ENCODE data around the gene TEP1. TPM values are rescaled to one million over a fixed set of nuclear protein-coding genes. Genes with fewer than 3 reads are reported as not detected.
A peak's percentile ranks its signal among the peaks of the same experiment; 100 is the strongest.
"Not testable (repeated sequence)": the region's sequence is repeated elsewhere in the genome, so short reads cannot be mapped to it uniquely, and the experiment has no call there.

Gene TEP1
- polyA plus RNA-seq, 3 donors = 2.3 to 78.9 (median 7.1) TPM

- no peaks in the 10 kb centered on the region for H3K27me3 ChIP-seq (ENCODE audit: control insufficient read depth in 2 of 2, insufficient read depth in 2 of 2, low read length in 2 of 2)
- peaks cover 52 to 58% of the 10 kb centered on the region in 2 donors for H3K4me1 ChIP-seq (ENCODE audit: control insufficient read depth in 1 of 2, insufficient read depth in 2 of 2, low read length in 2 of 2)
- peak within 1 kb of the TSS; percentile 80 for H3K4me2 ChIP-seq (replicated peaks; ENCODE audit: extremely low read depth, low read length, poor library complexity, severe bottlenecking)
- Mint-ChIP-seq H3K4me1 (peaks cover 5% of the 10 kb centered on the region), H3K36me3 (peaks cover 43 to 55% of the 10 kb centered on the region in 2 donors), H3K27ac (peak within 1 kb of the TSS in 1 of 7 donors; percentile 11), H3K27me3 (ENCODE audit: low read depth in 3 of 3) (peaks cover 0 to 1% (median 0%) of the 10 kb centered on the region in 3 donors), H3K4me3 (no peak within 1 kb of the TSS), H3K9me3 (no peaks in the 10 kb centered on the region)
- peak; percentile 98 to 99 (median 99) for DNase-seq
- peak within 1 kb of the TSS; percentile 90 for H2AFZ ChIP-seq (ENCODE audit: insufficient read depth, low read depth, low read length, poor library complexity, severe bottlenecking)
- H3K79me2 ChIP-seq (ENCODE audit: insufficient read depth, low read length) = peaks cover 61% of the 10 kb centered on the region
- peak within 1 kb of the TSS; percentile 85 to 94 for H3K27ac ChIP-seq (ENCODE audit: low read depth in 1 of 2, low read length in 2 of 2)
- peaks cover 56 to 62% of the 10 kb centered on the region in 2 donors for H3K36me3 ChIP-seq (replicated peaks in 1 of 2; ENCODE audit: control insufficient read depth in 1 of 2, insufficient read depth in 2 of 2, low read length in 2 of 2)
- H3K4me3 ChIP-seq (replicated peaks in 1 of 3; ENCODE audit: low read depth in 2 of 3, low read length in 3 of 3) = peak within 1 kb of the TSS; percentile 55 to 84 (median 79)
- H3K9ac ChIP-seq (ENCODE audit: insufficient read depth, low read length, poor library complexity, severe bottlenecking) = peak within 1 kb of the TSS; percentile 79
- 0% methylated on average over 43 of the region's 56 CpGs for WGBS (ENCODE audit: insufficient coverage)
- H4K20me1 ChIP-seq (ENCODE audit: insufficient read depth, low read length) = peaks cover 21% of the 10 kb centered on the region
- H3K9me3 ChIP-seq (replicated peaks in 1 of 2; ENCODE audit: control insufficient read depth in 1 of 2, insufficient read depth in 1 of 2, low read length in 2 of 2) = no peaks in the 10 kb centered on the region
- no peak for TF ChIP-seq CTCF (IDR thresholded peaks at IDR 0.05)
- intact Hi-C loops (cut with micrococcal nuclease) = loop anchor here (5.0 to 10.0 kb wide), 3 partner anchors 37 to 808 kb away; partner anchors contain the start of gene PARP2 (in 2 of the 2)
These were observed 41.4 kb upstream of the TEP1 start, which contains the start of the genes APEX1 and OSGEP for GRCh38 chr14:20454516-20455354. TSS of gene APEX1 (plus strand) at chr14:20455226. CDS start at chr14:20455646, 420 bp downstream. TSS of gene OSGEP (minus strand) at chr14:20454812. CDS start at chr14:20454683, 129 bp downstream.

GRCh38 chr14:20452831-20453230 is 39.5 kb upstream of the TEP1 start:
- H3K9ac ChIP-seq (ENCODE audit: insufficient read depth, low read length, poor library complexity, severe bottlenecking); H3K4me3 ChIP-seq (replicated peaks in 1 of 3; ENCODE audit: low read depth in 2 of 3, low read length in 3 of 3); H3K27ac ChIP-seq (ENCODE audit: low read depth in 1 of 2, low read length in 2 of 2); H3K27ac Mint-ChIP-seq; DNase-seq; H4K20me1 ChIP-seq (ENCODE audit: insufficient read depth, low read length); H3K27me3 Mint-ChIP-seq (ENCODE audit: low read depth in 3 of 3); H3K27me3 ChIP-seq (ENCODE audit: control insufficient read depth in 2 of 2, insufficient read depth in 2 of 2, low read length in 2 of 2); H3K4me3 Mint-ChIP-seq; H3K4me1 Mint-ChIP-seq; H3K4me2 ChIP-seq (replicated peaks; ENCODE audit: extremely low read depth, low read length, poor library complexity, severe bottlenecking); H2AFZ ChIP-seq (ENCODE audit: insufficient read depth, low read depth, low read length, poor library complexity, severe bottlenecking); H3K9me3 ChIP-seq (replicated peaks in 1 of 2; ENCODE audit: control insufficient read depth in 1 of 2, insufficient read depth in 1 of 2, low read length in 2 of 2); H3K9me3 Mint-ChIP-seq: not testable (repeated sequence)
- peaks cover 42% of the 10 kb centered on the region for H3K79me2 ChIP-seq (ENCODE audit: insufficient read depth, low read length)
- H3K36me3 ChIP-seq (replicated peaks in 1 of 2; ENCODE audit: control insufficient read depth in 1 of 2, insufficient read depth in 2 of 2, low read length in 2 of 2) = peaks cover 56 to 62% of the 10 kb centered on the region in 2 donors
- WGBS (ENCODE audit: insufficient coverage) = 98% methylated on average over 7 of the region's 8 CpGs
- H3K36me3 Mint-ChIP-seq = peaks cover 23 to 49% of the 10 kb centered on the region in 2 donors
- peaks cover 37 to 42% of the 10 kb centered on the region in 2 donors for H3K4me1 ChIP-seq (ENCODE audit: control insufficient read depth in 1 of 2, insufficient read depth in 2 of 2, low read length in 2 of 2)
- intact Hi-C loops (cut with micrococcal nuclease) = loop anchor here (5.0 to 10.0 kb wide), 2 partner anchors 36 to 108 kb away; partner anchors contain the start of gene PARP2 (in 2 of the 2)

All from CD14-positive monocyte (primary cell).